A673 (cell line): Measurements from ENCODE around the gene PIK3CD. TPM values are rescaled to one million over a fixed set of nuclear protein-coding genes. Genes with fewer than 3 reads are reported as not detected.

Source experiments
- BruUV-seq: library from RNA; stranded (reverse); fragments of 400-500 nt; replicated peaks from 2 replicates; lab custom pipeline; 2021; lab: Mats Ljungman, UMichigan
- CTCF ChIA-PET: fragments of 300-600 bp; sonication (Branson Sonifier 250); formaldehyde crosslinking; loops from one replicate; lab custom pipeline; 2022; ENCODE audit warnings: antibody characterized with exemption; lab: Charles Lee
- POLR2A ChIA-PET: fragments of 300-600 bp; sonication (Branson Sonifier 250); formaldehyde crosslinking; loops from one replicate; lab custom pipeline; 2022; ENCODE audit warnings: antibody characterized with exemption; ENCODE audit not compliant: low non-redundant PET; lab: Charles Lee
- DNase-seq: peaks from one replicate; pipeline ENCODE4 v3.0.0-alpha.2; 2015; ENCODE audit warnings: low spot score
- H3K27ac ChIP-seq: fragments of 200-600 bp; sonication (generic); 2 replicates; pipeline ENCODE4 v1.5.1; 2016; ENCODE audit warnings: mixed run types, low read depth, mild to moderate bottlenecking, mixed read lengths, antibody characterized with exemption, low read length; ENCODE audit not compliant: poor library complexity, severe bottlenecking
- H3K27me3 ChIP-seq: fragments of 200-600 bp; sonication (generic); replicated peaks from 2 replicates; pipeline ENCODE4 v1.6.1; 2017; ENCODE audit warnings: mixed run types, low read depth, mild to moderate bottlenecking, mixed read lengths, antibody characterized with exemption, low read length; ENCODE audit not compliant: insufficient read depth, poor library complexity
- H3K36me3 ChIP-seq: fragments of 200-600 bp; sonication (generic); 2 replicates; pipeline ENCODE4 v1.6.1; 2016; ENCODE audit warnings: mixed run types, mild to moderate bottlenecking, mixed read lengths, antibody characterized with exemption, low read length; ENCODE audit not compliant: insufficient read depth, poor library complexity, severe bottlenecking
- H3K4me1 ChIP-seq: fragments of 200-600 bp; sonication (generic); 2 replicates; pipeline ENCODE4 v1.6.1; 2017; ENCODE audit warnings: mixed run types, mild to moderate bottlenecking, mixed read lengths, antibody characterized with exemption, low read length; ENCODE audit not compliant: insufficient read depth, poor library complexity, severe bottlenecking
- H3K4me3 ChIP-seq: fragments of 200-600 bp; sonication (generic); 2 replicates; pipeline ENCODE4 v1.5.1; 2016; ENCODE audit warnings: low read depth, mixed run types, mild to moderate bottlenecking, mixed read lengths, low read length; ENCODE audit not compliant: poor library complexity, severe bottlenecking
- H3K9me3 ChIP-seq: fragments of 200-600 bp; sonication (generic); 2 replicates; pipeline ENCODE4 v1.6.1; 2016; ENCODE audit warnings: mixed run types, low read depth, mild to moderate bottlenecking, mixed read lengths, antibody characterized with exemption, low read length; ENCODE audit not compliant: poor library complexity, severe bottlenecking
- EZH2 ChIP-seq: fragments of 200-600 bp; sonication (generic); IDR thresholded peaks from 2 replicates; pipeline ENCODE4 v1.6.1; 2017; ENCODE audit warnings: borderline replicate concordance, low read depth, mild to moderate bottlenecking, mixed read lengths, antibody characterized with exemption, low read length; ENCODE audit not compliant: poor library complexity, severe bottlenecking
- intact Hi-C: fragments of 100-400 bp; cut with micrococcal nuclease; formaldehyde crosslinking; loops from one replicate; pipeline ENCODE4 v1.10.0; 2022; ENCODE audit not compliant: unreplicated experiment
- total RNA-seq: library from RNA; stranded (reverse); gene quantifications from 2 replicates; pipeline ENCODE4 v1.2.3, GENCODE V29; 2021
- TF ChIP-seq, protein P1 (sequence below): fragments of 300-800, 200-600 bp; sonication (generic); conservative IDR thresholded peaks from 2 replicates; pipeline ENCODE4 v1.5.1; 2017; ENCODE audit warnings: low read depth, mild to moderate bottlenecking, antibody characterized with exemption, low read length, moderate library complexity, mixed read lengths

Gene PIK3CD
- total RNA-seq, 1 experiment from 2014 or later: 2.1 TPM

DNA sequence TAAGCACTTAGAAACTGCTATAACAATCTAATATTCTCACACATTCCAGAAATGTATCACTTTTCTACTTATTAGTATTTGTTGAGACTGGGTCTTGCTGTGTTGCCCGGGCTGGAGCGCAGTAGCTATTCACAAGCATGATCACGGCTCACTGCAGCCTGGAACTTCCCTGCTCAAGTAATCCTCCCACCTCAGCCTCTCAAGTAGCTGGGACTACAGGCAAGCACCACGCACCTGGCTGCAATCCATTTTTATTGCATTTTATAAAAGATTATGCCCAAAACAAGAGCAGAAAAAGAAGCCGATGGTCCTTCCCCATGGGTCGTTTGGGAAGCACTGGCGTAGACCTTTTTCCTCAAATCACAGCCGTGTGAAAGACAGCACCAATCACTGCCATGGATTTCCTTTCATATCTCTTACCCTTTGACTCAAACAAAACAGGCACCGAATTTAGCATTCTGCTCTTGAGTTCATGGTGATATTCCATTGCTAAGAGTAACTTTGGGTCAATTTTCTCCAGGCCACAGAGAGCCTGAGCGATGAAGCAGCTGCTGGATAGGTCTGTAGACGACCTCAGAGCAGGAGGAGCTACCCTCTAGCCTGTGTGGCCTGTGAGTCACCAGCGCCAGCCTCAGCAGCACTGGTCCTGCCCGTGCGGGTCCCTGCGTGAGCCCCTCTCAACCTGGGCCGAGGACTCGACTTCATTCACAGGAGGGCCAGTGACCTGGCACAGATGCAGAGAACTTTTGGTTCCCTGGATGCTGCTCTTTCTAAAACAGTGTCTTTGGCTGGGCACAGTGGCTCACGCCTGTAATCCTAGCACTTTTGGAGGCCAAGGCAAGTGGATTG lies 80.8 kb downstream of the PIK3CD start:
- intact Hi-C loops: no loop called here
- no TSS peak for BruUV-seq
- H3K27ac ChIP-seq: no peak overlapping the region
- DNase-seq: no peak
- no peaks in the 10 kb centered on the region for H3K4me1 ChIP-seq
- no peak overlapping the region for H3K4me3 ChIP-seq
- H3K27me3 ChIP-seq: no peaks in the 10 kb centered on the region
- POLR2A ChIA-PET: no interaction called here
- H3K9me3 ChIP-seq: no peaks in the 10 kb centered on the region
- TF ChIP-seq, protein P1, sequence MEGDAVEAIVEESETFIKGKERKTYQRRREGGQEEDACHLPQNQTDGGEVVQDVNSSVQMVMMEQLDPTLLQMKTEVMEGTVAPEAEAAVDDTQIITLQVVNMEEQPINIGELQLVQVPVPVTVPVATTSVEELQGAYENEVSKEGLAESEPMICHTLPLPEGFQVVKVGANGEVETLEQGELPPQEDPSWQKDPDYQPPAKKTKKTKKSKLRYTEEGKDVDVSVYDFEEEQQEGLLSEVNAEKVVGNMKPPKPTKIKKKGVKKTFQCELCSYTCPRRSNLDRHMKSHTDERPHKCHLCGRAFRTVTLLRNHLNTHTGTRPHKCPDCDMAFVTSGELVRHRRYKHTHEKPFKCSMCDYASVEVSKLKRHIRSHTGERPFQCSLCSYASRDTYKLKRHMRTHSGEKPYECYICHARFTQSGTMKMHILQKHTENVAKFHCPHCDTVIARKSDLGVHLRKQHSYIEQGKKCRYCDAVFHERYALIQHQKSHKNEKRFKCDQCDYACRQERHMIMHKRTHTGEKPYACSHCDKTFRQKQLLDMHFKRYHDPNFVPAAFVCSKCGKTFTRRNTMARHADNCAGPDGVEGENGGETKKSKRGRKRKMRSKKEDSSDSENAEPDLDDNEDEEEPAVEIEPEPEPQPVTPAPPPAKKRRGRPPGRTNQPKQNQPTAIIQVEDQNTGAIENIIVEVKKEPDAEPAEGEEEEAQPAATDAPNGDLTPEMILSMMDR: no peak
- TF ChIP-seq EZH2: no peak
- H3K36me3 ChIP-seq: peaks cover 68% of the 10 kb centered on the region
- CTCF ChIA-PET: no interaction called here

DNA sequence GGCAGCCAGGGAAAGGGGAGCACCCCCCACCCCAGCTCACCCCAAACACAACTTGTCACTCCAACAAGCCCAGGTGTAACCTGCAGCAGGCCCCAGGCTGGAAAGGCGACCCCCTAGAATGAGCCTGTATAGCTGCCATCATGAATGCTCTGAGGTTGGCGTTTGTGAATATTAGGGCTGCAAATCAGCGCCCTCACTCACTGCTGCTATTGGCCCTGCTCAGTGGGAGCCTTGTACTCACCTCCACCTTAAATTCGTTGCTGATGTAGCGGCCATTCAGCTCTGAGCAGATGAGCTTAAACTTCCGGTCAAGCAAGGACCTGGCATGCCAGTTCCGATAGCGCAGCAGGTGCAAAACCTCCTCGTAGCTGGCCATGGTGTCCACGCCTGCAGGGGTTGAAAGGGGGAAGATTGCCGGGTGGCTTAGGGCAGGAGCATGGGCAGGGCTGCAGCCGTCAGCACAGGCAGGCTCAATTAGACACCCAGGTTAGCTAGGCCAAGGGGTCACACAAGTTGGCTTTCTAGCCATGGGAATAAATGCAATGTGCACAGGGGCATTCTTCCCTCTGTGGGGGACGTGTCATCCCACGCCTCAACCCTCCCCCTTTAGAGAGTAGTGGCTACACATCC lies 81.7 kb downstream of the PIK3CD start:
- no peak overlapping the region for H3K27ac ChIP-seq
- H3K9me3 ChIP-seq: no peaks in the 10 kb centered on the region
- no peaks in the 10 kb centered on the region for H3K4me1 ChIP-seq
- no peak for DNase-seq
- CTCF ChIA-PET: no interaction called here
- no peaks in the 10 kb centered on the region for H3K27me3 ChIP-seq
- intact Hi-C loops: no loop called here
- no peak overlapping the region for H3K4me3 ChIP-seq
- TF ChIP-seq, protein P1: no peak
- peaks cover 71% of the 10 kb centered on the region for H3K36me3 ChIP-seq
- no TSS peak for BruUV-seq
- POLR2A ChIA-PET: no interaction called here

DNA sequence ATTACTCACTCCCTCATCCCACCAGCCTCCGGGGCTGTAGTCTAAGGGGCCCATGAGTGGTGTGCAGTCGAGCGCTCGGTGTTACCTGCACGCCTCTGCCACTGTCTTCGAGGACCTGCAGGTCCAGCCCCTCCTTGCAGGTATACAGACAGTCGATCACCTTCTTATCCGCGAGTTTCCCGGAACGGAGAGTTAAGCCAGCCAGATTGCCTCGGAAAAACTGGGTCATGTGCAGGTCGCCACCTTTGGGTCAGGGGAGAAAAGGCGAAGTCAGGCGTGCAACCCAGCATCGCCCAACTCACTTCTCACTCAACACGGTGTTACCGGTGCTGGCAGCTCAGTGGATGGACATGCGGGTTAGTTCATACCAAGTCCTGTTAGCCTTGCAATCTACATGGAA lies 84.3 kb downstream of the PIK3CD start:
- no peaks in the 10 kb centered on the region for H3K9me3 ChIP-seq
- intact Hi-C loops: no loop called here
- H3K36me3 ChIP-seq: peaks cover 70% of the 10 kb centered on the region
- TF ChIP-seq, protein P1: no peak
- no peak for TF ChIP-seq EZH2
- no peak overlapping the region for H3K4me3 ChIP-seq
- H3K27ac ChIP-seq: no peak overlapping the region
- no TSS peak for BruUV-seq
- no peaks in the 10 kb centered on the region for H3K4me1 ChIP-seq
- H3K27me3 ChIP-seq: no peaks in the 10 kb centered on the region
- no peak for DNase-seq
- ChIA-PET CTCF (no interaction called here), POLR2A (no interaction called here)
